Measurements from ENCODE around the gene COX19. TPM values are rescaled to one million over a fixed set of nuclear protein-coding genes. Genes with fewer than 3 reads are reported as not detected.
A peak's percentile ranks its signal among the peaks of the same experiment; 100 is the strongest.

The COX19 gene
- total RNA-seq, 1 donor from 2014 or later, result 9.4 TPM

DNA sequence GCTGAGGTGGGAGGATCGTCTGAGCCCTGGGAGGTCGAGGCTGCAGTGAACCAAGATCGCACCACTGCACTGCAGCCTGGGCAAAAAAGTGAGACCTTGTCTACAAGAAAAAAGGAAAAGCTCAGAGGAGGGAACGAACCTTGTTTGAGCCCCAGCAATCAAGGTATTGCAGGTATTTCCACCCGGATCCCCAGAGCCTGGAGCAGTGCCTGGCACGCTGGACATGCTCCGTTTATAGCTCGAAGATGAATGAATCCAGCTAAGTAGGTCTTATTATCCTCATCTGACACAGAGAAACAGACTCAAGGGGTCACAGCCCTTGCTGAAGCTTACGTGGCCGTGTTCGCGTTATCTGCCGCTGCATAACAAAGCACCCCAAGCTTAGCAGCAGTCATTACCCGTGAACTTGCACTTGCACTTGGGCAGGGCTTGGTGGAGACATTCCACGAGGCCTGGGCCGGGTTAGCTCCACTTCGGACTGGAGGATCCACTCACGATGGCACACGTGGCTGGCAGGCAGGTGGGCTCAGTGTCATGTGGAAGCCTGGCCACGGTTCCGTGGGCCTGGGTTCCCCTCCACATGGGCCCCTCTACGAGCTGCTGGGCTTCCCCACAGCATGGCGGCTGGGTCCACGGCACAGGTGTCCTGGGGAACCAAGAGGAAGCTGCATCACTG, 3.2 kb upstream of the COX19 start:
- Histone ChIP-seq H3K4me3 (no peak overlapping the region), H3K27me3 (no peaks in the 10 kb centered on the region), H3K9me3 (no peaks in the 10 kb centered on the region), H3K36me3 (peaks cover under 1% of the 10 kb centered on the region), H3K4me1 (peaks cover 11% of the 10 kb centered on the region), H3K27ac (no peak overlapping the region)
- ATAC-seq (no peak), DNase-seq (no peak)
- intact Hi-C loops (cut with DNase I), result no loop called here
- TF ChIP-seq CTCF (IDR thresholded peaks at IDR 0.05), result no peak

- Histone ChIP-seq H3K36me3 (peaks cover 6% of the 10 kb centered on the region), H3K4me3 (no peak overlapping the region), H3K27me3 (no peaks in the 10 kb centered on the region), H3K9me3 (no peaks in the 10 kb centered on the region), H3K27ac (no peak overlapping the region), H3K4me1 (peaks cover 16% of the 10 kb centered on the region)
- intact Hi-C loops (cut with DNase I), result no loop called here
- DNase-seq (no peak), ATAC-seq (no peak)
- TF ChIP-seq CTCF (IDR thresholded peaks at IDR 0.05), result no peak
These were observed 2.6 kb upstream of the COX19 start for GRCh38 chr7:978049-978346.

GRCh38 chr7:977326-978048, 2.1 kb upstream of the COX19 start:
- Histone ChIP-seq H3K36me3 (peaks cover 12% of the 10 kb centered on the region), H3K4me1 (peaks cover 20% of the 10 kb centered on the region), H3K27ac (no peak overlapping the region), H3K27me3 (no peaks in the 10 kb centered on the region), H3K9me3 (no peaks in the 10 kb centered on the region), H3K4me3 (no peak overlapping the region)
- ATAC-seq (no peak), DNase-seq (no peak)
- TF ChIP-seq CTCF (IDR thresholded peaks at IDR 0.05), result no peak
- intact Hi-C loops (cut with DNase I), result no loop called here

DNA sequence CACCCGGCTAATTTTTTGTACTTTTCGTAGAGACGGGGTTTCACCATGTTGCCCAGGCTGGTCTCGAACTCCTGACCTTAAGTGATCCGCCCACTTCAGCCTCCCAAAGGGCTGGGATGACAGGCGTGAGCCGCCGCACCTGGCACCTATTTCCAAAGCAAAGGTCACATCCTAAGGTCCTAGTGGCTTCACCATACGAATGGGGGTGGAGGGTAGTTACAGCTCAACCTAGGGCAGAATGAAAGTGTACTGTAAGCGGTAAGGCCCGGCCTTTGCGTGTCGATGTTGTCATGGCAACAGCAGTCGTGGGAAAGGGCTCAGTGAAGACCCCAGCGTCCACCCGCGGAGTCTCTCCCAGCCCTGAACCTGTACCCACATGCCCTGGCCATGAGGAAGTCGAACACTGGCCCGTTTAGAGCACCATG, 1.6 kb upstream of the COX19 start:
- Histone ChIP-seq H3K27me3 (no peaks in the 10 kb centered on the region), H3K4me1 (peaks cover 25% of the 10 kb centered on the region), H3K27ac (no peak overlapping the region), H3K9me3 (no peaks in the 10 kb centered on the region), H3K4me3 (no peak overlapping the region), H3K36me3 (peaks cover 17% of the 10 kb centered on the region)
- intact Hi-C loops (cut with DNase I), result no loop called here
- DNase-seq (peak; percentile 58), ATAC-seq (no peak)
- TF ChIP-seq CTCF (IDR thresholded peaks at IDR 0.05), result no peak

GRCh38 chr7:975702-976473, 539 bp upstream of the COX19 start:
- H3K36me3 ChIP-seq, result peaks cover 27% of the 10 kb centered on the region
- H3K27ac ChIP-seq, result no peak overlapping the region
- peaks cover 33% of the 10 kb centered on the region for H3K4me1 ChIP-seq
- intact Hi-C loops (cut with DNase I), result no loop called here
- peak; percentile 70 for DNase-seq
- peak overlapping the region; percentile 100 for H3K4me3 ChIP-seq
- ATAC-seq, result no peak
- no peaks in the 10 kb centered on the region for H3K9me3 ChIP-seq
- TF ChIP-seq CTCF (IDR thresholded peaks at IDR 0.05), result no peak
- H3K27me3 ChIP-seq, result no peaks in the 10 kb centered on the region

All from upper lobe of right lung (tissue), 1 donor.